H54 (cell line): ENCODE results near the gene ZSCAN30.
"Not testable (repeated sequence)": the region's sequence is repeated elsewhere in the genome, so short reads cannot be mapped to it uniquely, and the experiment has no call there.

ENCODE experiments used
- DNase-seq: peaks from one replicate; pipeline ENCODE4 v3.0.0; 2011; ENCODE audit warnings: low spot score, mixed read lengths; ENCODE audit not compliant: insufficient read length
- FAIRE-seq: peaks from 3 replicates; lab custom pipeline; 2011; peaks lifted over from hg19 to GRCh38; lab: Jason Lieb, UNC
- POLR2A ChIP-seq: IDR thresholded peaks from 2 replicates; pipeline ENCODE4 v1.6.1; 2011; ENCODE audit warnings: low read depth, mild to moderate bottlenecking, low read length

The ZSCAN30 gene

GRCh38 chr18:35236571-35237363 is 53.3 kb downstream of the ZSCAN30 start:
- FAIRE-seq = no peak
- no peak for DNase-seq
- TF ChIP-seq POLR2A = no peak

- TF ChIP-seq POLR2A = no peak
- DNase-seq (peak; percentile 25), FAIRE-seq (peak; percentile 60)
Observed at GRCh38 chr18:35231052-35231451, 59.0 kb downstream of the ZSCAN30 start.

GRCh38 chr18:35227254-35227653 is 62.8 kb downstream of the ZSCAN30 start:
- no peak for TF ChIP-seq POLR2A
- FAIRE-seq (no peak), DNase-seq (no peak)

GRCh38 chr18:35223797-35224196 is 66.2 kb downstream of the ZSCAN30 start:
- DNase-seq (no peak), FAIRE-seq (no peak)
- no peak for TF ChIP-seq POLR2A

GRCh38 chr18:35220424-35220823 is 69.6 kb downstream of the ZSCAN30 start:
- no peak for TF ChIP-seq POLR2A
- DNase-seq (no peak), FAIRE-seq (no peak)

GRCh38 chr18:35219331-35219730 is 70.7 kb downstream of the ZSCAN30 start:
- FAIRE-seq, DNase-seq: not testable (repeated sequence)

GRCh38 chr18:35216611-35217010 is 73.4 kb downstream of the ZSCAN30 start:
- not testable (repeated sequence) for DNase-seq, FAIRE-seq

- TF ChIP-seq POLR2A = no peak
- no peak for FAIRE-seq
- no peak for DNase-seq
Observed at GRCh38 chr18:35215026-35215425, 75.0 kb downstream of the ZSCAN30 start.

GRCh38 chr18:35205746-35206458 is 84.1 kb downstream of the ZSCAN30 start:
- not testable (repeated sequence) for DNase-seq, FAIRE-seq

- FAIRE-seq (no peak), DNase-seq (no peak)
- TF ChIP-seq POLR2A = no peak
Observed at GRCh38 chr18:35205199-35205712, 84.8 kb downstream of the ZSCAN30 start.

- TF ChIP-seq POLR2A = no peak
- FAIRE-seq (no peak), DNase-seq (no peak)
Observed at GRCh38 chr18:35203067-35203466, 87.0 kb downstream of the ZSCAN30 start.

GRCh38 chr18:35201256-35201931 is 88.6 kb downstream of the ZSCAN30 start:
- DNase-seq = no peak
- no peak for TF ChIP-seq POLR2A
- FAIRE-seq = no peak
